ENCODE results near the gene ANKRD7. TPM values are rescaled to one million over a fixed set of nuclear protein-coding genes. Genes with fewer than 3 reads are reported as not detected.
A peak's percentile ranks its signal among the peaks of the same experiment; 100 is the strongest.

ANKRD7 gene, protein sequence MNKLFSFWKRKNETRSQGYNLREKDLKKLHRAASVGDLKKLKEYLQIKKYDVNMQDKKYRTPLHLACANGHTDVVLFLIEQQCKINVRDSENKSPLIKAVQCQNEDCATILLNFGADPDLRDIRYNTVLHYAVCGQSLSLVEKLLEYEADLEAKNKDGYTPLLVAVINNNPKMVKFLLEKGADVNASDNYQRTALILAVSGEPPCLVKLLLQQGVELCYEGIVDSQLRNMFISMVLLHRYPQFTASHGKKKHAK
- 1 to 10 TPM; 2.6 to 6.1 (median 3.8) TPM for polyA plus RNA-seq (ENCODE audit: insufficient read length in 4 of 4)

DNA sequence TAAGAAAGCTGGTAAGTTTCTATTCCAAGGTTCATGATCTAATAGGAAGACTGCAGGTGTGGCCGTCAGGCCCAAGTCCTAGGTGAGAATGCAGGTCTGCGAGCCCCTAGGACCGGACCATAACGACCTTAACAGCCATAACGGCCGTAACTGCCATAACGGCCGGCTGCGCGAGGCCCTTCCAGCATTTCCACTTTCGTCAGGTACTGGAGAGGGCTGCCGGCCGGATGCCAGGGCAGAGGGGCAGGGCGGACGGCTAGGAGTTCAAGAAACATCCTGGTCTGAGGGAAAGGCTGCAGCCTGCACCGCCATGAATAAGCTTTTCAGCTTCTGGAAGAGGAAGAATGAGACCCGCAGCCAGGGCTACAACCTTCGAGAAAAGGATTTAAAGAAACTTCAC, at the start of gene ANKRD7:
ANKRD7 (plus strand) TSS at position 184 of the 400 bp plus-strand sequence; CDS start at position 311, 127 bp downstream.
- DNase-seq (ENCODE audit: low read depth in 4 of 4, low spot score in 3 of 4): no peak

DNA sequence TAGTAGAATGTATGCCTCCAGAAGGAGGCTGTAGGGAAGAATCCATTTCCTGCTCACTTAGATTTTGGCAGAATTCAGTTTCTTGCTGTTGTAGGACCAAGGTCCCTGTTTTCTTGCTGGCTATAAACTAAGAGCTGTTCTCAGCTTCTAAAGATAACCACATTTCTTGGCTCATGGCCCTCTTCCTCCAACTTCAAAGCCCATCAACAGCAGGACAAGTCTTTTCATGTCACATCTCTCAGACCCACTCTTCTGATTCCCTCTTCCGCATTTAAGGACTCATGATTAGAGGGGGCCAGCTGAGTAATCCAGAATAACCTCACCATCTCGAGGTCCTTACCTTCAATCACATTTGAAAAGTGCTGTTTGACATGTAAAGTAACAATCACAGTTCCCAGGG, 48.8 kb upstream of the ANKRD7 start:
- DNase-seq (ENCODE audit: low read depth in 4 of 4, low spot score in 3 of 4): no peak

DNA sequence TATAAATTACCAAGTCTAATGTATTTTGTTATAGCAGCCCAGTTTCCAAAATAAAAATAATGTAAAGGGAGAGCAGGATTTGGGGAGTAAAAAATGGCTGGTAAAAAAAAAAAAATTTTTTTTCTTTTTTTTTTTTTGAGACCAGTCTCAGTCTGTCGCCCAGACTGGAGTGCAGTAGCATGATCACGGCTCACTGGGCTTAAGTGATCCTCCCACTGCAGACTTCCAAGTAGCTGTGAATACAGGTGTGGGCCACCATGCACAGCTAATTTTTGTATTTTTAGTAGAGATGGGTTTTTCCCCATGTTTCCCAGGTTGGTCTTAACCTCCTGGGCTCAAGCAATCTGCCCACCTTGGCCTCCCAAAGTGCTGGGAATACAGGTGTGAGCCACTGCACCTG, 45.3 kb upstream of the ANKRD7 start:
- DNase-seq (ENCODE audit: low read depth in 4 of 4, low spot score in 3 of 4): no peak

DNA sequence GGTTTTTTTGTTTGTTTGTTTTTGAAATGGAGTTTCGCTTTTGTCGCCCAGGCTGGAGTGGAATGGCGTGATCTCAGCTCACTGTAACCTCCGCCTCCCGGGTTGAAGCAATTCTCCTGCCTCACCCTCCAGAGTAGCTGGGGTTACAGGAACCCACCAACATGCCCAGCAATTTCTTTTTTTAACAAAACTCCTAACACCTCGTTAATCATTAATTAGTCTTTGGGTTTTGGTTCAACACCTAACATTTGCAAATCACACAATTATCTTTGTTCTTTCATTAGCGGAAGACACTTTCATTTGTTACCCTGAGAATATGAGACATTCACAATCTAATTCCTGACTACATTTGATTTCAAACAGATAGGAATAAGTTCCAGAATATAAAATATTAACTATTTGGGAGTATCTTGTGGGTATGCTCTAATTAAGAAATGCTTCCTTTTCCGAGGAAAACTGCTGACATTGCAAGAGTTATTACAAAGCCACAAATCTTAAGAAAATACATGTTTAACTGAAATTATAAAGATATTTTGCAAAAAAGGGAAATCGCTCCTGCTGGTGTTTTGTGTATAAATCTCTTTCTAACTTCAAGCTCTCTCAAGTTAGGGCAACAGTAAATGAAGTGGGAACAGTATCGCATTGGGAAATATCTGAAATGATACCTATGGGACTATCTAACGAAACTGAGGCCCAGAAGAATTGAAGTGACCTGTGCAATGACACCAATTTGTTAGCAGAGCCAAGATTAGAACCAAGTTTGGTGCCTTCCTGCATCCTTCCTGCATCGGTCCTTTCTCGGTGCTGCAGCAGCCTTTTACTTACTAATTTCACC, 41.7 kb upstream of the ANKRD7 start:
- peak in 3 of 4 donors; percentile 5 to 16 (median 5) for DNase-seq (ENCODE audit: low read depth in 4 of 4, low spot score in 3 of 4)

DNA sequence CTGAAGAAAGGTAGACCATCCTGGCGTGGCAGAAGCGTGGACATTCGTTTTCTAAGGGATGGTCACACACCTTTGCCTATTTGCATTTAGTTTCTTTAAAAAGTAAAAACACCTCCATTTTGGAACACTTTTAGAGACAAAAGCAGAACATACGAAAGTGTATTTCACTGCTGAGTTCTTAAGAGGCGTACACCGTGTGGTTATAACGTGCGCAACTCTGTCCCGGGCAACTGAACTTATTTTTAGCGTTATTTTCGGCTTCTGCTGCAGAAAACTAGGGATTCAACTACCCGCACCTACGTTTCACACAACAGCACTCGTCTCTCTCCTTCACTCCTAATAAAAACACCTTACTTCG, 41.1 kb upstream of the ANKRD7 start:
- no peak for DNase-seq (ENCODE audit: low read depth in 4 of 4, low spot score in 3 of 4)

DNA sequence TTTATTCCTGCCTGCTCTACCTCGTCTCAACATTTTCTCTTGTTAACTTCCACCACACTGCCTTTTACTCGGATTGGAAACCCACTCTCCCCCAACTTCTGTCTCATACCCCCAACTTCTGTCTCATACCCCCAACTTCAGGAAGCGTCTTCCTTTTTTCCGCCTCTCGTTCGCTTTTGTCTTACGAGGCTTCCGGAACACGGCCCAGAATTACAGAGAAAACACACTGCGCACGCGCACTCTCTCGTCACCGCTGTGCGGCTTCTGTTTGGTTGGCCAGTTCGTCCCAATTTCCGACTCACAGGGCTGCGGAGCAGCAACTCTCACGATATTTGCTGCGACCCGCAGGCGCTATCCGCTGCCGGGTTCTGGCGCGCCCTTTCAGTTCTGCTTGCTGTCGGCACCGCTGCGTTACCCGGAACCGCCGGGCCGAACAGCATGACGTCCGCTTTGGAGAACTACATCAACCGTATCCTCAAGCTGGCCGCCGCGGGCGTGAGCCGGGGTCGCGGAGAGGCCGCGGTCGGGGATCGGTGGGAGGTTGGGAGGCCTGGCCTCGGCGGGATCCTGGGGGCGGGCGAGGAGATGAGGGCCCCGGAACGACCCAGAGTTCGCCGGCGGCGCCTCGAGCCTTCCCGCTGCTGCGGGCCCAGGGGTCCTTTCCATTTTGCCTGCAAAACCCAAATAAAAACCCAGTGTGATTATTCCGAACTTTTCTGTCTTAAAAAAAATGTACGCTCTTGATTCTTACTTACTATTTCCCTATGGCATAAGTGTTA, 40.5 kb upstream of the ANKRD7 start, which contains the start of gene LSM8:
LSM8 (plus strand) TSS at position 379 of the 779 bp plus-strand sequence; CDS start at position 439, 60 bp downstream.
- peak; percentile 97 to 98 (median 98) for DNase-seq (ENCODE audit: low read depth in 4 of 4, low spot score in 3 of 4)

DNA sequence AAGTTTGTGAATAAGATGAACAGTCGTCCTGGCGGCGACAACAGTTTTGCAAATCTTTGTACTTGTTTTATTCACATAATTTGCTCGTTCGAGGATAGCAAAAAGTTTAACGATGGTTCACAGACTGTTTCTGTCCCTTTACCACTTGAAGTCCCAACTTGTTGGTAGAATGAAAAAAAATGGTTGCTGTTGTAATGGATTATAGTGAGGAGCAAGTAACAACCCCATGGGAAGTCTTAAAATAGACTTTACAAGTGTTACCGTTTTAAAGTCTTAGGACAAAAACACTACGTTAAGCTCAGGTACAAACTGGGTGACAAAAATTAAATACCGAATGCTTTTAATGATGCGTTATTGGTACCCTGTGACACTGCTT, 40.0 kb upstream of the ANKRD7 start:
- peak in 2 of 4 donors; percentile 4 to 23 for DNase-seq (ENCODE audit: low read depth in 4 of 4, low spot score in 3 of 4)

DNA sequence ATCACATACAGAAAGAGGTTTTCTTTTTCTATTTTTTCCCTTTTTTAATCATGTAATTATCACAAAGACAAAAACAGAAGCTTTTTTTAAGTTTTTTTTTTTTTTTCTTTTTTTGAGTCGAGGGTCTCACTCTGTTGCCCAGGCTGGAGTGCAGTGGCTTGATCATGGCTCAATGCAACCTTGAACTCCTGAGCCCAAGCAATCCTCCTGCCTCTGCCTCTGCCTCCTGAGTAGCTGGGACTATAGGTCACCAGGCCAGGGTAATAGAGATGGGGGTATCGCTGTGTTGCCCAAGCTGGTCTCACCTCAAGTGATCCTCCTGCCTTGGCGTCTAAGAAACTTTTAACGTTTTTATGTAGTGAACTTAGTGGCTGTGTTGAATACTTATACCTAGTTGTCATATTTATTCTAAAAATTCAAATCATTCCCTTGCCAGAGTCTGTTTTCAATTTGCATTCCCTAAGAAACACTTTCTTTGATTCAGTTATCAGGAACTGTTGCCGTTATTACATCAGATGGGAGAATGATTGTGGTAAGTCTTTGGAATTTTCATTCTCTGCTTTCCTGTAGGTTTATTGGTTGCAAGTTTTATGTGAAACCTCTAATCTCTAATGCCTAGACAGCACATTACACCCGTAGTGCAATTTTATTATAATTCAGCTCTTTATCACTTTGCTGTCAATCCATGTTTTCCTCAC, 39.2 kb upstream of the ANKRD7 start:
- no peak for DNase-seq (ENCODE audit: low read depth in 4 of 4, low spot score in 3 of 4)

DNA sequence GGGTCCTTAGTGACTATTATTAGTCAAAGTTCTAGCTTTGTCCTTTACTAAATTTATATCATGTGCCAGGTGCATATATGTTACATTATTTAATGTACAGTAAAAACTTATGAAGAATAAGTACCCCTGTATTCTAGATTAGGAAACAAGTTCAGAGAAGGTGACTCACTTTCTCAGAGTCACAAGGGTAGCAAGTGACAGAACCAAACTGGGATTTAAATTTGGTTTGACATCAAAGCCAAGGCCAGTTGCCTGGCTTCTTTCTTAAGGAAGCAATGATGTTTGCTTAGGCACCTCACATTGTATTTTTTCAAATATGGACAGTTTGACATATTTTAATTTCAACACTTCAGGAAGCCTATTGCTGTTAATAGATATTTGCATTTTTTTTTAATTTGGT, 38.0 kb upstream of the ANKRD7 start:
- DNase-seq (ENCODE audit: low read depth in 4 of 4, low spot score in 3 of 4): no peak

DNA sequence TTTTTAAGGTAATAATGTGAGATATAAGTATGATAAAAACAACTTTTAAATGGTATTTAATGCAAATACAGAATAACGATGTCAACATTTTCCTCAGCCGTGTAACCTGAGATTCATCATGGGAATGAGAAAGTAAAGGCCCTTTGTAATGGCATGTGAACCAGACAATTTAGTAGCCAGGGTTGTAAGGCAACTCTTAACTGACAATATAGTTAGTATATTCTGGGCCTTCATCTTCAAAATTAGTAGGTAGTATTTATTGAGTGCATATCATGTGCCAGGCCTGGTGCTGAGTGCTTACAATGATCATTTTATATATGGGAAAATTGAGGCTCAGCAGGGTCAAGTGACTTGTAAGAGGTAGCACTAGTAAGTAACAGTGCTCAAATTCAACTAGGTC, 29.9 kb upstream of the ANKRD7 start:
- DNase-seq (ENCODE audit: low read depth in 4 of 4, low spot score in 3 of 4): no peak

DNA sequence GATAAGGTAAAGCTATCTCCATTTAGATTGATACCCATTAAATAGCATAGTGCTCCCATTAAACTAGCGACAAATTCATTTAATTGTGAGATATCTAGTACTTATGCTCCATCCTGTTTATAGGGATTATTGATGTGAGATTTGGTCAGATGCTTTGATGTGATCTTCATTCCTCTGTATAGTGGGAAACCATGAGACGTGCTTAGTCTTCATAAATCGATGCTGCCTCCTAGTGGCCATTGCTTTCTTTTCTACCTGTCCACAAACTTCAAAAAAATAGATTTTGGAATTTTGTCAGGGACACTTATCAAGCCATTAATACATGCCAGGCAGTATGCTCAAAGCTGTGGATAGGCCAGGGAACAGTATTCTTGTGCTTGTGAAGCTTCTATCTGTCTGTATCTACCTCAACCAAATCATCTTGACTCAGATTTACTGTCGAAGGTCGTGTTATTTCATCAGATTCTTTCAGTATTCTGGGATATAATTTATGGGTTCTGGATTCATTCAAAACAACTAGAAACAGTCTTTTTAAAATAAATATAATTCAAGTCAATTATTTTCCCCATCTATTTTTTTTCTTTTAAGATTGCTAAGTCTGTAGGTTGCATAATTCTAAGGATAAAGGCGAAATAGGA, 28.5 kb upstream of the ANKRD7 start:
- DNase-seq (ENCODE audit: low read depth in 4 of 4, low spot score in 3 of 4): peak in 2 of 4 donors; percentile 20 to 37

DNA sequence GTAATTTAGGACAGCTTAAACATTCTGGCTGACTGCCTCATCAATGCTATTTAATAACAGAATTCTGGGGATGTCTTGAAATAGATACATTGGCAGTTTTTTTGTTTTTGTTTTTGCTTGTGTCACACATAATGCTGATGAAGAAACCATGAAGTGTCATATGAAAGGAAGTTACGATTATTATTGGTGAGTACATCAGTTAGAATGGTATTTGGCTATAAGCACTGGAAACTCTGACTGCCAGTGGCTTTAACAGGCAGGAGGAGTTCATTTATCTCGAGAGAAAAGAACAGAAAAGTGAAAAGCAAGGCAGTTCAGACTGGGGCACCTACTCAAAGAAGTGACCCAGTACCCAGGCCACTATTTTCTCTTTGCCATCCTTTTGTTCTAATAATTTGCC, 22.4 kb upstream of the ANKRD7 start:
- DNase-seq (ENCODE audit: low read depth in 4 of 4, low spot score in 3 of 4): no peak

DNA sequence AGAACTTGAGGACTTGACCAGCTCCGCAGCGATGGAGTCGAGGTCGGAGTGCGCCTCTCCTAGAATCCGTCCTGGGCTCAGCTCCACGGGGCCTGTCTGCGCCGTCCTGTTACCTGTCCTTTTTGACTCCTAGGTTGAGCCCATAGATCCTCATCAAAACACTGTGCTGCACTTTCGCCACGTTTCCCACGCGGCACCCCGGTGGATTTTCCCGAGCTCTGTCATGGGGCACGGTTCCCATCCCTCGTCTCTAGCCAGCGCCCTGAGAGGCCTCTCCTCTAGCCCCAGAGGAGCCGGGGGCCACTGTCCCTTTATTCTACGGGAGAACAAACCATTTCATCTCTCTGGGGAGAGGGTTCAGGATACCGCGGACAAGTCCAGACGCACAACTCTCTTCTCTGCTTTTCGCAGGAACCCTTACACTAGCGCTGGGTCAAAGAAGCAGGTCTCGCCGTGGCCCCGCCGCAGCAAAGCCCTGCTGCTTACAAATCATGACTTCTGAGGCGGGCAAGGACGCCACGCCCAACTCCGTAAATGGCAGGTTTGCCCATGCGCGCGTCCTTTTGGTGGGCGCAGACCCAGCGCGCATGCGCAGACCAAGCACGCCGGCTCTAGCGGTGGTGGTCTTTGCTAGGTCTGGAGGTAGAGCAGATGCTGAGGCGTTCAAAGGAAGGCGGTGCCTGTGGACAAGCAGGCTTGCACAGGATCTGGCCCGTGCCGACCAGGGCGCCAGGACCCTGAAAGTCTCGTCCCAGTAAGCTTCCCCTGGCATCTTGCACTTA, 10.3 kb upstream of the ANKRD7 start:
- DNase-seq (ENCODE audit: low read depth in 4 of 4, low spot score in 3 of 4): peak; percentile 66 to 79 (median 74)

DNA sequence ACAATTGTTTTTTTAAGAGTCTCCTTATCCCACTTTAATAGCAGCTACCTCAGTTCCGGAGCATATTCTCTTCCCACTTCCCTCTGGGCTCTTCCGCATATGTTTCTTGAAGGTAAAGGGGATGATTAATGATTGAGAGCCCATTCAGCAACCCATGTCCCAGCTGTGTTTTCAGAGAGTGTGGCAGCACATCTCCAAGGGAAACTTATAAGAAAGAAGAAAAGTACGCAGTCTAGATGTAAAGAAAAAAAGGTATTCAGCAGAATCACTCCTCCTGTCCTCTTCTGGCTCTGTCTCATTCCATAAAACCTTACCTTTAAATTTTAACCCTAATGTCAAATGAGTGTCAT, 9.7 kb upstream of the ANKRD7 start:
- peak in 1 of 4 donors; percentile 8 for DNase-seq (ENCODE audit: low read depth in 4 of 4, low spot score in 3 of 4)

DNA sequence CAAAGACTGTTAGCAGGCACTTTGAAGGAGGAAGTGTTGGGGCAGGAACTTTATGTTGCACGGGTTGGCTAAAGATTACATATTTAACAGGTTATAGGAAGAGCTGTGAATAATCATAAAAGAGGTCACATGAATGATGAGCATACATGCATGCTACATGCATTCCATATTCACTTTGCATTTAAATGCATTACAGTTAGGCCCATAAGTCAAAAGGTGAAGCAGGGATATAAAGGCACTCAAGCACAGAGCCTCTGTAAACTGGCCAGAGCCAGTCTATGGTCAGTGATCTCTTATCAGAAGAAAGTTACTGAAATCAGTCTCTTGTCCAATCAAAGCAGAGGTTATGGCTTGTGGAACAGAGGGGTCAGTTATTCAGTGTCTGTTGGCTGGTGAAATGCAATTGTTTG, 7.3 kb upstream of the ANKRD7 start:
- DNase-seq (ENCODE audit: low read depth in 4 of 4, low spot score in 3 of 4): no peak

DNA sequence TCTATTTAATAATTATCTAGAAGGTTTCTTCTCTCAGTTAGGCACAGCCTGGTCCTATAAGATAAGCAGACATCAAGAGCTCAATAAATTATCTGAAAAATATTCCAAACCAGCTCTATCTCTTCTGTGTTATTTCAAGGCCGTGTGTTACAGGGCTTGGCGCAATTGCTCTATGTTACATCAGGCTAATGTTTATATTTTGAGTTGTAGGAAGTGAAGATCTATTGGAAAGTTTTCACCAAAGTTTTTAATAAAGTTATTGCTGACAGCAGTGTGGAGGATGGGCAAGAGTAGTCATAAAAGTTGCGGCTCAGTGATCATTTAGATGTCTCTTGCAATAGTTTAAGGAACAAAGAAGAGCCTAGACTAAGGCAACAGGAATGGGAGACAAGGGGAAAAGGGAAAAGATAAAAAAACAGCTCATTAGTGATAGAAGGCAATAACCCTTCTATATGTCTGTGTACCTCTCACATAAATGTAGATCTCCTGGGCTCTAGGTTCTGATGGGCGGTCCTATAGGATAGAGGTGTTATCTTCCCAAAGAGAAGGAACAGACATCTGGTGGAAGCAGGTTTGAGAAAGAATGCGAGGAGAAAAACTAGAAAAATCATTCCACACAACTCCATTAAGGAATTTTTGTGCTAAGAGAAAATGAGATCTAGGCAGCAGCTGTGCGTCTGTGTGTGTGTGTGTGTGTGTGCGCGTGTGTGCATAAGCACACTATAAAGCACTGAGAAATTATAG, 5.9 kb upstream of the ANKRD7 start:
- DNase-seq (ENCODE audit: low read depth in 4 of 4, low spot score in 3 of 4): no peak

DNA sequence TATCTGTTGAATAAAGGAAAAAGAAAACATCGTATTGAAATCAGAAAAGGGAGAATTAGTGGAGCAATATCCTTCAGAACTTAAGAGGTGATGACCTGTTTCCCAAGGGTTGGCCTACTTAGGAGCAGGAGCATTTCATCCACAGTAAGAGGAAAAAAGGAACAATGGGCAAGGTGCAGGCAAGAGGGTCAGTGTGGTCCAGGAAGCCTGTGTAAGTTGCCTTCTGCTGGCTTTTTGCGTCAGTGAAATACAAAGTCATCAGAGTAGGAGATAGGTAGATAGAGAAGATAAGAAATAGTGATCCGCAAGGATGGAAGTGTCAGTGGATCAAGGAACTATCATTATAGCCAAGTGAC, 5.4 kb upstream of the ANKRD7 start:
- DNase-seq (ENCODE audit: low read depth in 4 of 4, low spot score in 3 of 4): no peak

DNA sequence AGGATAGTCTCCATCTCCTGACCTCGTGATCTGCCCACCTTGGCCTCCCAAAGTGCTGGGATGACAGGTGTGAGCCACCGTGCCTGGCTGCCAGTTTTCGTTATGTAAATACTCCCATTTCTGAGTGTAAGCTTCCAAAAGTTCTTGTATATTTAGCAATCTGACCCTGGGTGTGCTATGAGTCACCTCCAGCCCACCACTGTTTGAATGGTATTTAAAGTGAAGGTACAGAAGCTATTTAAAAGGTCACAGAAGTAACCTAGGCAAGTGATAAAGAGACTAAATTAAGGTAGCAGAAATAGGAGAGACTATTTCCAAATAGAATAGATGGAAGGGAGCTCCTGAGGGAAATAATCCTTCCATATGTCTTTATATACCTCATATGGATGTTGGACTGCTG, 3.9 kb upstream of the ANKRD7 start:
- DNase-seq (ENCODE audit: low read depth in 4 of 4, low spot score in 3 of 4): no peak

DNA sequence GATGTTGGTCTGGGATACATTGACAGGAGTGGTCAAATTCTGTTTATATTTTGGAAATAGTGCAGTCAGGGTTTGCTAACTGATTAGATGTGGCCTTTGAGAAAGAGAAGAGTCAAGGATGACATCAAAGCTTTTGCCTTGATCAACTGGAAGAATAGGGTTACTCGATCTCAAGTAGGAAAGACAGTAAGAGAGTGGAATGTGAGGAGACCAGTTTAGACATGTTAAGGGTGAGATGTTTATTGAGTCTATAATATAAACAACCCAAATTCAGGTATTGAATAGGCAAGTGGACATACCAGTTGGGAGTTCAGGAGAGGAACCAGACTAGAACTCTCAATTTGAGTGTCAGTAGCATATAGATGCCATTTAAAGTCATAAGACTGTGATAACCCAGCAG, 1.9 kb upstream of the ANKRD7 start:
- DNase-seq (ENCODE audit: low read depth in 4 of 4, low spot score in 3 of 4): no peak
